ENCODE data around the gene STUB1. TPM values are rescaled to one million over a fixed set of nuclear protein-coding genes. Genes with fewer than 3 reads are reported as not detected.

STUB1 gene
- total RNA-seq, 1 experiment from 2014 or later = 249 TPM

DNA sequence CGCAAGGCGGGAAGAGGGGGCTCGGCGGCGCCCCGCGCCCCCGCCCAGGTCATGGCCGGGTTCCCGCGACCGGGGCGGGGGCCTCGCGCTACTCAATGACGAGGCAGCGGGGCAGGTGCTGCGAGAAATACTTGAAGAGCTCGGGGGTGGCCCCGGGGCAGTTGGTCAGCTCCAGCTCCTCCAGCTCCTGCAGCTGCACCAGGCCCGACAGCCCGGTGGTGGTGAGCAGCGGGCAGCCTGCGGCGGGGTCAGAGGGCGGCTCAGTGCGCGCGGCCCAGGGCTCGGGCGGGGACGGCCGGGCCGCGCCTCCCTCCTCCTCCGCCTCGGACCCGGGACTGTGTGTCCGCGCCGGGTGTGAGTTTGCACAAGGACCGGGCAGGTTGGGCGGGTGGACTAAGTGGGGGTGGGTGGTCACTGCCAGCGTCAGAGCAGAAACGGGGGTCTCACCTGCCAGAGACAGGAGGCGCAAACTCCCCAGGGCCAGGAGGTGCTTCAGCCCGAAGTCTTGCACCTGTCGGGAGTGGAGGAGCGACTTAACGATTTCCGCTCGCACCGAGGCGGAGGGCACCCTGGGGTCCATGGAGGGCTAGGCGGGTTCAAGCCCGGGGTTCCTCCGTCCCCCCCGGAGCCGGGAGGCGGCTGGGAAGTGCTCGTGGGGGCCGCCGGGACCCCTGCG lies 14.1 kb downstream of the STUB1 start:
- DNase-seq (ENCODE audit: low spot score) = no peak

DNA sequence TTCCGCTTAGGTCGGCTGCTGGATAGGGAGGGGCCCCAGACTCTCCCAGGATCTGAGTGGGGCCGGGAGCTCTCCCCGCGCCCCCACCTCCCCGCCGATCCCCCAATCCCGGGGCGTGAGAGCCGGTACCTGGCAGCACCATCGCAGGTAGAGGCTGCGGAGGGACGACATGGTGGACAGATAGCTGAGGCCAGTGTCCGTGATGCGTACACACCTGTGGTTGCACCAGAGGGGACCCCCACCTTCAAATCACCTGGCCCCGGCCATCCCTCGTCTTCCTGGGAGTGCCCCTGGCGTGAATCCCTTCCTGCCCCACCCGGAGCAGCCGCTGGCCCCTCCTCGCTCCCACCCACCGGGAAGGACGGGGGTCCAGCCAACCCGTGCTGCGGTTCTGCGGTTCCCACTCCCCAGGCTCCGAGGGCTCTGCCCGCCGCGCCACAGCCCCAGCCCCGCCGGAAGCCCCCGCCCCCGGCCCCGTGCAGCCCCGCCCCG lies 14.7 kb downstream of the STUB1 start:
- no peak for DNase-seq (ENCODE audit: low spot score)

DNA sequence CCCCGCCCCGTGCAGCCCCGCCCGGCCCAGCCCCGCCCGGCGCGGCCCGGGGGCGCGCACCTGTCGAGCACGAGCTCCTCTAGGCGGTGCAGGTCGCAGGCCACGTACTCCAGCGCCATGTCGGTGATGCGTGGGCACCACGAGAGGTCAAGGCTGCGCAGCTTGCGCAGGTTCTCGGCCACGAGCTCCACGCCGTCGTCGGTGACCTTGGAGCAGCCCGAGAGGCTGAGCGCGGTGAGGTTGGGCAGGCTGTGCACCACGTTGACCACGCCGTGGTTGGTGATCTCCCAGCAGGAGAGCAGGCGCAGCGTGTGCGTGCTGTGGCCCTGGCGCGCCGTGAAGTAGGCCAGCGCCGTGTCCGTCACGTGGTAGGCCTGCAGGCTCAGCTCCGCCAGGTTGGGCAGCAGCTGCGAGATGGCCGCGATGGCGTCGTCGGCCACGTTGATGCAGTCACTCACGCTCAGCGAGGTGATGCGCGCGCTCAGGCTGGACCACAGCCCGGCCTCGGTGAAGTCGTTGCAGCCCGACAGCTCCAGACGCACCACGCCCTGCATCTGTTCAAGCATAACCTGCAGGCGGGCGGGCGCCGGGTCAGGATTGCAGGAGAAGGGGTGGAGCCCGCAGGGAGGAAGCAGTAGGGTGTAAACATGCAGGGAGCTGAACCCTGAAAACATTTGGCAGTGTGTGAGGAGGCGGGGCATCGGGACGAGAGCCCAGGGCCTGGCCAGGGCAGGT lies 15.3 kb downstream of the STUB1 start:
- DNase-seq (ENCODE audit: low spot score) = no peak

DNA sequence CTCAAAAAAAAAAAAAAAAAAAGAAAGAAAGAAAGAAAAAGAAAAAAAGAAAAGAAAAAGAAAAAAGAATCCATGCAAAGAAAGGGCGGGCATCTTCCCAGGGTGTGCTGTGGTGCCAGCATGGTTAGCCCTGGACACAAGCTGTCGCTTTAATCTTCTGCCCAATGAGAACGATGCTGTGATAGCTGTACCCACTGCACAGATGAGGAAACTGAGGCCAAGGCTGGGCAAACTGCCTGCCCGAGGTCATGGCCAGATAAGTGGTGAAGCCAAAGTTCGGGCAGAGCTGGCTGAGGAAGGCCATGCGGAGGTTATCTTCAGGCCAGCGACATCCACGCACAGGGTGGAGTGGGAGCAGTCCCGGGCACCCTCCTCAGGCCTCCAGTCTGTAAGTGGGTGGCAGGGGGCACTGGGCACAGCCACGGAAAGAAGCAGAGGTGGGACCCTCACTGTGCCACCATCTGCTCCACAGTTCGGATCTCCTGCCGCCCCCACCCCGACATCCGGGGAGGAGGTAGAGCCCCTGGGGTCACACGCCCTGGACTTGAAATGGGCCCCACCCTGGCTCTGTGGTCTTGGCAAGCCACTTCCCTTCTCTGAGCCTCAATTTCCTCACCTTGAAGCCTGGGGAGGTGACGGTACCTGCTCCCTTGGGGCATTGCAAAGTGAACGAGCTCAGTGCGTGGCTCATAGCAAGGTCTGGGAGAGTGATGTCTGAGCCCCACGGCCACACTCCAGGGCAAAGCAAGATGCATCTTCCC lies 18.9 kb downstream of the STUB1 start:
- DNase-seq (ENCODE audit: low spot score) = no peak

DNA sequence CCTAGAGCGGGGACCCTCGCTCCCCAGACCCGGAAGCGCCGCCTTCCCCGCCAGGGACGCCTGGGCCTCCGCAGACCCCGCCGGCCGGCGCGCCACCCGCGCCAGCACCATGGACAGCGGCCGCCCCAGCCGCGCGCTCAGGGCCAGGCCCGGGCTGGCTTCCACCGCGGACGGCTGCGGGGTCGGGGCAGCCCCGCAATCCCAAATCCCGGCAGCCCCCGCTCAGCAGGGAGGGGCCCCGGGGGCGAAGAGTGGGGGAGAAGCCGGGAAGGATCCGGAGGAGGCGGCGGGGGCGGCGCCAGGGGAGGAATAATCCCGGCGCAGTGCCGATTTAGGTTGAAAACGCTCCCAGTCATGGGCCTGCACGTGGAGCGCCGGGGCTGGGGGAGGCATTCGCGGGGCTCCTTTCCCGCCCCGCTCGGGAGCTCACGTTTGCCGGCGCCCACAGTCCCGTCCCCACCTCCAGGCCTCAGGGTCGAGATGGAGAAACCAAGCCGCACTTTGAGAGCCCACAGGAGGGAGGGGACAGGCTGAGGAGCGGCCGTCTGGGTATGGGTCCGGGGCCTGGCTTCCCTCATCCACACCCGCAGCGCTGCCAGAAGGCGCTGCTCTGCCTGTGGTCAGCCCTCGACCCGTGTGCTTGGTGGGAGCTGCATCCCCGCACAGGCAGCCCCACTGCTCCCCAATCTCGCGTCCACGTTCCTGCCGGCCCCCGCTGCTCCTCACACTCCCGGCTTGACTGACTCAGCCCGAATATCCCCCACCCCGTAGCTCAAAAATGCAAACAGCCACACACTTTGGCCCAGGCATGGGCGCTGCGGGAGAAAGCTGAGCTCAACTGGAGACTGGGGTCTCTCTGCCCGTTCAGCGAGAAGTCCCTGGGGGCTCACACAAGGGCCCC lies 20.7 kb downstream of the STUB1 start:
- no peak for DNase-seq (ENCODE audit: low spot score)

DNA sequence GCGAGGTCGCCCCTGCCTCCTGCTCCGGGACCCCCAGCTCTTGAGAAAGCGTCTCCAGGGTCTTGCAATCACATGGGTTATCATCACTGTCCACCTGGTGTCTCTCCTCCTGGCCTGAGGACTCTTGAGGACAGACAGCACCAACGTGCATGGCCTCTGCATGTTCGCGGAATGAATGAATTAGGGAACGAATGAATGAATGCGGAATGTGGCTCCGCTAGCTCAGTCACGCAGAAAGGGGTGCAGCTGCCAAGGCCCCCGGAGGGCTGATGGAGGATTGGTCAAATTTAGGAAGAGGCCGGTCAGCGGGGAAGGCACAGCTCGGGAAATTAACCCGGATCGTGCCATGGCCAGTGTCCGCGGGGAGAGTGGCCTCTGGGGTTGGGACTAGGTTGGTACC lies 22.1 kb downstream of the STUB1 start:
- no peak for DNase-seq (ENCODE audit: low spot score)

DNA sequence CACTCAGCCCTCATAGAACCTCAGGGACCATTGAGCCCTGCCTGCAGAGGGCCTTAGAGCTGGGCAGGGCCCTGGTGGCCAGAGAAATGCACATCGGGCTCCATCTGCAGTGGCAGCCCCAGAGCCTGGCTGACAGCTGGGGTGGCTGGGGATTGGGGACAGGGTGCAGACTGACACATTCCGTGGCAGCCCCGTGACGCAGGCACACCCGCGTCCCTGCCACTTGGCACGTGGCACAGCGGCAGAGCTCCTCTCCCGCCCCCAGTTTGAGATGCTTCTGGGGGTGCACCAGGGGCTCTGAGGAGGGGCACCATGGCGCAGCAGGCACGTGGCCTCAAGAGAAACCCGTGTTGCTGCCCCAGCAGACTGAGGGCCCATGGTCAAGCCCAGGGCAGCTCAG lies 23.2 kb downstream of the STUB1 start:
- DNase-seq (ENCODE audit: low spot score) = no peak

DNA sequence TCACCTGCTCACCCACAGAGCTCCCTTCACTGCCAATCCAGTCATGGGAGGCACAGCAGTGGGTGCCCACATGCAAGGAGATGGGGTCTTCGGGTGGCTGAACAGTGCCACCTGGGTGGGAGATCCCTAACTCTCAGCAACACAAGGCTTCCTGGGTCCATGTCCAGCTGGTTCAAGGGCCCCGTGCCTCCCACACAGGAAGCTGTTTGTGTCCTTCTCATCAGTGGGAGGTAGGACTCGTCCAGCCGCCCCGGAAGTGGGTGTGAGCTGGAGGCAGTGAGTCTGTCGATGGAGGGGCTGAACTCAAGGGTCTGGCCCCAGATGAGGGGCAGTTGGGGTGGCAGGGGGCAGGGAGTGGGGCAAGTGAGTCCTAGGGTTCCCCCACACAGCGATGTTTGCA lies 23.8 kb downstream of the STUB1 start:
- no peak for DNase-seq (ENCODE audit: low spot score)

DNA sequence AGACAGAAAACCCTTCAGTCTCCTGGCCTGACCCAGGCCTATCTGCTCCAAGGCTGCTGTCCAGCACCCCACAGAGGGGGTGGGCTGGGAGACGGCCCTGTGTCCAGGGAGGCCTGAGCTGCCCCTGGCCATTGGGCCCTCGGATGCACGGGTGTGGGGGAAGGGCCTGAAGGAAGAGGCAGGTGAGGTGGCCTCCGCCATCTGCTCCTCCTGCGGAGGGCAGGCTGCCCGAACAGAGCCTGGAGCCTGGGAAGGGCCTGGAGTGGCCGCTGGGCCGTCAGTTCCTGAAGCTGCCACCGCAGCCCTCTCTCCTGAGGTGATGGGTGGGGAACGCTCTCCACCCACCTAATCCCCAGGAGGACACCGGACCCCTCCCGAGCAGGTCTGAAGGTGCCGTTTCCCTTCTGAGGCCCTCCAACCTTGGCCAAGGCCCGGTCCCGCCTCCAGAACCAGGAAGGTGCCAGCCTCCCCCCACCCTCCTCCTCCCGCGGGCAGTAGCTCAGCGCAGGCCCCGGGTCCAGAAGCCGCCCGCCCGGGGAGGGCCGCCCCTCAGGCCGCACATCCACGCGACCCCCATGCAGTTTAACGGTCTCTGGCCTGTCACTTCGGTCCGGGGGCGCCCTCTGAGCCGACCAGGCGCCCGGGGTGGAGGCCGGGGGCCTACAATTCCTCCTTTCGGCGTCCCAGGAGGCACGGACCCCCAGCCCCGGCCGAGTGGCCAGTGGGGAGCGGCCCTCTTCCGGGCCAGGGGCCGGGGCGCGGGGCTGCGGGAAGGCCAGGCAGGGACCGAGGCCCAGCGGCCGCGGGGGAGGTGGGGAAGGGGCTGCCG lies 24.6 kb downstream of the STUB1 start:
- DNase-seq (ENCODE audit: low spot score) = no peak

DNA sequence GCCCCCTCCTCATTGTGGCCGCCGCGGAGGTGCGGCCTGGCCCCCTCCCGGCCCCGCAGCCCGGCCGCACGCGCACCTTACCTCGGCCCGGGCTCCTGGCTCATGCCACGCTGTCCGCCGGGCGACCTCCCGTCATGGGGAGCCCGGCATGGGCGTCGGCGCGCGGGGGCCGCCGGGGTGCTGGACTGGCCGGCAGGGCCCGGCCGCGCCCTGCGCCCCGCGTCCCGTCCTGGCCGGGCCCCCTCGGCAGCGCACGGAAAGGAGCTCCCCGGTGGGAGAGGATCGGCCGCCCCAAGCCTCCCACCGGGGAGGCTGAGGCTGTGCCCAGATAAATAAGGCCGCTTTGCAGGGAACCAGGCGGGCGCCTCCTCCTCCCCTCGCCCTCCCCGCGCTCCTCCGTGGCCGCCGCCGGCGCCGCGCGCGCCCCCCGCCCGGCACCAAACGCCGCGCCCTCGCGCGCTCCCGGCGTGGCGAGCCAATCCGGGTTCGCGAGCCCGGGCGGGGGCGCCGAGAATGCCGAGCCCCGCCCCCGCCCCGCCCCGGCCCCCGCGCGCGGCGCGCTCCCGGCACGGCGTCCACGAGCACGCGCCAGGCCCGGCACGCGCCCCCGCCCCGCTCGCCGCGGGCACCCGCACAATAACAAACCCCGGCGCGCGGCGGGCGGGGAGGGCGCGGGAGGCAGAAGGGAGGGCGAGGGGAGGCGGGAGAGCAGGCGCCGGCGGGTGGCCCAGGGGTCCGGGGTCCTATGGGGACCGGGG lies 25.4 kb downstream of the STUB1 start, which contains the start of gene FBXL16:
FBXL16 (minus strand) TSS at position 371 of the 758 bp plus-strand sequence. CDS start 8,396 bp downstream, outside the sequence.
- no peak for DNase-seq (ENCODE audit: low spot score)

DNA sequence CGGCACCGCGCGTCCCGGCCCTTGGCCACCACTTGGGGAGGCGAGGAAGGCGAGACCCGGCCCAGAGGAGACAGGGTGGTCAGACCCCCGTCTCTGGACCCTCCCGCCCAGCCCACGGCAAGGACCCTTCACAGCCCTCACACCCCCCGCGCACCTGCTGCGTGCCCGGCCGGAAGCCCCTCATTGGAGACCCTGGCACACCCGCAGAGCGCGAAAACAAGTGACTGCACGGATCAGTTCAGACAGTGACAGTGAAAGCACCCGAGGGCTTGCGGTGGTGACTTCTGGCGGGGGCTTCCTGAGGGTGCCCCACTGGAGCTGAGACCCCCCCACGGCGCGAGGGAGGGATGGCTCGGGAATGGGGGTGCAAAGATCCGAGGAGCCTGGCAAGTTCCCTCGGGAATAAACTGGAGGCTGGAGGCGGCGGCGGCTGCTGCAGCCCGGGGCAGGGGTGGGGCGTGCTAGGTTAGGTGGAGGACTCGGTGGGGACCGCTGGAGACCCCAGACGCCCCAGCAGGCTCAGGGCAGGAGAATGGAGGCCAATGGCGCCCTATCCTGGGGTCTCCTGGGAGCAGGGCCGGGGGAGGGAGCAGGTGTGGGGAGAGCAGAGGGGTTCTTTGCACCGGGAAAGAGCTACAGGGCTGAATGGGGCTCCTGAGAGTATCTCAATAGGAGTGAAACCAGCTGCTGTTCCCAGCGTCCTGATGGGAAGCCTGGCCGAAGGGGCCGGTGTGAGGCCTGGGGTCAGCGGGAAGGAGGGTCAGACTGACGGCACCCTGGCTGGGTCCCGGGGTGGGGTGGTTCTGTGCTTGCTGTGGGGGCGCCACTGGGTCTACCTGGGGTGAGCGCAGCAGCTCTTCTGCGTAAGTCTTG lies 26.2 kb downstream of the STUB1 start:
- DNase-seq (ENCODE audit: low spot score) = no peak

DNA sequence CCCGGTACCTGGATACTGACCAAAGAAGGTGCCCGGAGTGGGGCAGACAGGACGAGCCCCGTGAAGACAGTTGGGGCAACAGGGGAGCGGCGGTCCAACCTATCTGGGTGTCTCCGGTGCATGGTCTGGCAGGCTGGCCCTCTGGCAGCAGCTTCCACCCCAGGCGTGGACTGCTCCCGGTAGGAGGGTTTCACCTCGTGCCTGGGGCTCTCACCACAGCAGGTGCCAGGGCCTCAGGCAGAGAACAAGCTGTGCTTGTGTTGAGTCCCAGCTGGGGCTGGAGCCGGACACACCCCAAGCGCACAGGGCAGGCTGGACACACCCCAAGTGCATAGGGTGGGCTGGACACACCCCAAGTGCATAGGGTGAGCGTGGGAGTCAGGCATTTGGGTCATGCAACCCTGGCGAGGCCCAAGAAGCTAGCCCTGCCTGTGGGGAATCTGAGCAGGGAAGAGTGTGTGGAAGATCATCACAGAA lies 26.9 kb downstream of the STUB1 start:
- no peak for DNase-seq (ENCODE audit: low spot score)

DNA sequence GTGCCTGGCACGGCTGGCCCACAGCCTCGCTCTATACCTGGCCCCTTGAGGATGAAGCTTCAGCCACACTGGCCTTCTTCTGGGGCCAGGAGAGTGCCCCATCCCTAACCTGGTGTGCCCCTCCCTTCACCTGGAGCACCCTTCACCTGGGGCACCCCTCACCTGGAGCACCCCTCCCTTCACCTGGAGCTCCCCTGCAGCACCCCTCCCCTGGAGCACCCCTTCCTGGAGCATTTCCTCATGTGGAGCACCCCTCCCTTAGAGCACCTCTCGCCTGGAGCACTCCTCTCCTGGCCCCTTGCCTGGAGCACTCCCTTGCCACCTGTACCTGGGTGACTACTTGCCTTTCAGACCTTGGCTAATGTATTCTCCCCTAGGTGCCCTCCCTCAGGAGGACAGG lies 27.8 kb downstream of the STUB1 start:
- no peak for DNase-seq (ENCODE audit: low spot score)

DNA sequence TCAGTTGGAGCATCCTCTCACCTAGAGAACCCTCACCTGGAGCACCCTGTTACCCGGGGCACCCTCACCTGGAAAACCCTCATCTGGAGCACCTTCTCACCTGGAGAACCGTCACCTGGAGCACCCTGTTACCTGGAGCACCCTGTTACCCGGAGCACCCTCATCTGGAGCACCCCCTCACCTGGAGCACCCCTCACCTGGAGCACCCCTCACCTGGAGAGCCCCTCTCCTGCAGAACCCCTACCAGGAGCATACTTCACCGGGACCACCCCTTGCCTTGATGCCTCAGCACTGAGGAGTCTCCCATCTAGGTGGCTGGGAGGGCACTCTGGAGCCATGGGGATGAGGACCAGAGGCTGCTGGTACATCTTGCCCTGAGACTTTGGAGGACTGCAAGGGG lies 28.7 kb downstream of the STUB1 start:
- no peak for DNase-seq (ENCODE audit: low spot score)

DNA sequence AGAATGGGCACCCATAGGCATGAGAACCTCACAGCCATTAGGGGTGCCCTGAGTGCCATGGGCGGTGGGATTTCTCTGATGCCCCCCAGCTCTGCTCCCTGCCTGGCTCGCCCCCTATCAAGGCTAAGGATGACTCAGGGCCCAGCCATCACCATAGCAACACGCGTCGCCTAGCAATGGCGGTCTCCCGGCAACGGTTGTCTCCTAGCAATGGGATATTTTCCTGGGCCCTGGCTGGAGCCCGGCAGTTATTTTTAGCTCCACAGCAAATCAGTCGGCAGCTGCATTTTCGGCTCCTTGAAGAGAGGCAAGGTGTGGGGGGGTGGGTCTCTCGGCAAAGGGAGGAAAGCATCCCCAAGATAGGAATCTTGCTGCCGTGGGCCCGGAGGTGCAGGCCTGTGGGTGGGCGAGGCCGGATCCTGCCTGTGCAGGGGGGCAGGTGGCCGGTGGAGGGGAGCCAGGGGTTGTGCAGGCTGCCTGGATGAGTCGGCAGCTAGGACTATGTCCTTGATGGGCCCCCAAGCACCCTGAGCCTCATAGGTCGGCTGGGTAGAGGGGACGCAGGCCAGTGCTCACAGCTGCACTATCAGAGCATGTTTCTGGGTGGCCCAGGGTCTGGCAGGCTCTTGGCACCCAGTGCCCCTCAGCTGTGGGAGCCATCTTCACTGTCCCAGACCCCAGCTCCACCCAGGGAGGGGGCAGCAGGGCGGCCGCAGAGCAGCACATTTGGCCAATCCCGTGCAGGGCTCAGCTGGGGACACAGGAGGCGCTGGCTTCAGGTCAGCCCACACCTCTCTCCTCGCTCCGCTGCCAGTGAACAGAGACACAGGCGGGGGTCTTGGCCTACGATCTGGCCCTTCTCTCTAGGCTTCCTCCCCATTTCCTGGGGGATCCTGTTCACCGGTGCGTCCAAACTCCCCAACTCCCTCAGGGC lies 29.6 kb downstream of the STUB1 start:
- DNase-seq (ENCODE audit: low spot score) = peak; percentile 92

DNA sequence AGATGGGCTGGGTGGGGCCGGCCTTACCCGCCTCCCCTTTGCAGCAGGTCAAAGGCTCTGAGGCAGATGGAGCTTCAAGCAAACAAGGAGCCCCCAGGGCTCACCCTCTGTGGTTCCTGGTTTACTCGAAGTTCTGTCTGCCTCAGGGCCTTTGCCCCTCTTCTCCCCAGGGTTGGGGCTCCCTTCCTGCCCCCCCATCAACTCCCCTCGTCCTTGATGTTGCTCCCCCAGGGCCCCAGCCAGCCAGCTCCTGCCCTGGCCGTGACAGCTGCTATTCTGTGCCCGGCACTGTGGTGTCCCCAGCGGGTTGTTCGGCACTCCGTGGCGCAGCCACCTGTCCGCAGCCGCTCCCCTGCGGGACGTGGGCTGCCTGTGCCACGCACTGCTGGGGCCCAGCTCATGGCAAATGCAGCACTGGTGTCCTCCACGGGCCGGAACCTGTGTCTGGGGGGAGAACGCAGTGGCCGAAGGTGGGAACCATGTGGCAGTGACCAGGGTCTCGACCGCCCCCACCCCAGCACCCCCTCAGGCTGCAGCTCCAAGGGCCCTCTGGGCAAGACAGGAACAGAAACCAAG lies 30.4 kb downstream of the STUB1 start:
- DNase-seq (ENCODE audit: low spot score) = no peak

DNA sequence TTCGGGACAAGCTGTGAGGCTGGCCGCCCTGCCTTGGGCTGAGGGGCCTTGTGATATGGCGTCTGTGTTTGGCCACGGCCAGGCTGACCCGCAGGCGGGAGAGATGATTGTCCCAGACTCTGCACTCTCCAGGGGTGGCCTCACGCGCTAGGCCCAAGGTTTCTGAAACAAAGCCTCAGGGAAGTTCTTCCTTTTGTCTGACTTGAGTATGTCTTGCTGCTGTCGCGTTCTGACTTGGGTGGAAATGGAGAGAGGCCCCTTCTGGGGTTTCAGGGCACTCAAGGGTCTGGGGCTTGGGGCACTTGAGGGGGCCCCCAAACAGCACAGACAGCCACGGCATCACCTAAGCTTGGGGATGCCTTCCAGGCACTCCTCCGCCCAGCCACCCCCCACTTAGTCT lies 30.9 kb downstream of the STUB1 start:
- DNase-seq (ENCODE audit: low spot score) = no peak
